ENCODE results near the gene SMIM31. TPM values are rescaled to one million over a fixed set of nuclear protein-coding genes. Genes with fewer than 3 reads are reported as not detected.

The SMIM31 gene
- total RNA-seq, 1 experiment from 2014 or later: not detected

DNA sequence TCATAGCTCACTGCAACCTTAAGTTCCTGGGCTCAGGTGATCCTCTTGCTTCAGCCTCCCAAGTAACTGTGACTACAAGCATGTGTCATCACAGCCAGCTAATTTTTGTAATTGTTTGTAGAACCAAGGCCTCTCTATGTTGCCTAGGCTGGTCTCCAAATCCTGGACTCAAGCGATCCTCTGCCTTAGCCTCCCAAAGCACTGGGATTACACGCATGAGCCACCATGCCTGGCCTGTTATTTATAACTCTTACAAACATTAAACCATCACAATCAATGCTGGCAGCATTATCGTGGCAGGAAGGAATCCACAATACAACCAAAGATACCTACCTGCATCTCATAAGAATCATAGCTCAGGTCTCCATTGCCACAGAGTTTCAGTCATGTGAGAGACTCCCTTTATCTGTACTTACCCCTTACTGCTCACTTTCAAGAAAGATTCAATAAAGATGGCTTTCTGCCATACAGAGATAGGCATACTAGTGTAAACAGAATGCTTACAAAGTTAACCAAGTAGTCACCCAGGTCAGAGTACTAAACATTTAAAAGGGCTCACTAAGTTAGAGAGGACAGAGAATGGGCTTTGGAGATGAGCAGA is 48.5 kb downstream of the SMIM31 start (continued):
- TF ChIP-seq CTCF (IDR thresholded peaks at IDR 0.05 in 2 of 3, conservative IDR thresholded peaks at IDR 0.05 in 1 of 3; ENCODE audit: borderline replicate concordance in 1 of 3, insufficient read depth in 1 of 3, low read depth in 2 of 3, low read length in 2 of 3) (no peak), SIN3A (IDR thresholded peaks at IDR 0.05; ENCODE audit: low read depth) (no peak), ZFX (IDR thresholded peaks at IDR 0.05) (no peak), CBX3 (IDR thresholded peaks at IDR 0.05; ENCODE audit: low read depth) (no peak), POLR2A (IDR thresholded peaks at IDR 0.05; ENCODE audit: borderline replicate concordance, extremely low read depth, insufficient read depth, insufficient read length) (no peak), SP1 (IDR thresholded peaks at IDR 0.05; ENCODE audit: low read depth) (no peak)
- TF ChIP-seq, protein P1, sequence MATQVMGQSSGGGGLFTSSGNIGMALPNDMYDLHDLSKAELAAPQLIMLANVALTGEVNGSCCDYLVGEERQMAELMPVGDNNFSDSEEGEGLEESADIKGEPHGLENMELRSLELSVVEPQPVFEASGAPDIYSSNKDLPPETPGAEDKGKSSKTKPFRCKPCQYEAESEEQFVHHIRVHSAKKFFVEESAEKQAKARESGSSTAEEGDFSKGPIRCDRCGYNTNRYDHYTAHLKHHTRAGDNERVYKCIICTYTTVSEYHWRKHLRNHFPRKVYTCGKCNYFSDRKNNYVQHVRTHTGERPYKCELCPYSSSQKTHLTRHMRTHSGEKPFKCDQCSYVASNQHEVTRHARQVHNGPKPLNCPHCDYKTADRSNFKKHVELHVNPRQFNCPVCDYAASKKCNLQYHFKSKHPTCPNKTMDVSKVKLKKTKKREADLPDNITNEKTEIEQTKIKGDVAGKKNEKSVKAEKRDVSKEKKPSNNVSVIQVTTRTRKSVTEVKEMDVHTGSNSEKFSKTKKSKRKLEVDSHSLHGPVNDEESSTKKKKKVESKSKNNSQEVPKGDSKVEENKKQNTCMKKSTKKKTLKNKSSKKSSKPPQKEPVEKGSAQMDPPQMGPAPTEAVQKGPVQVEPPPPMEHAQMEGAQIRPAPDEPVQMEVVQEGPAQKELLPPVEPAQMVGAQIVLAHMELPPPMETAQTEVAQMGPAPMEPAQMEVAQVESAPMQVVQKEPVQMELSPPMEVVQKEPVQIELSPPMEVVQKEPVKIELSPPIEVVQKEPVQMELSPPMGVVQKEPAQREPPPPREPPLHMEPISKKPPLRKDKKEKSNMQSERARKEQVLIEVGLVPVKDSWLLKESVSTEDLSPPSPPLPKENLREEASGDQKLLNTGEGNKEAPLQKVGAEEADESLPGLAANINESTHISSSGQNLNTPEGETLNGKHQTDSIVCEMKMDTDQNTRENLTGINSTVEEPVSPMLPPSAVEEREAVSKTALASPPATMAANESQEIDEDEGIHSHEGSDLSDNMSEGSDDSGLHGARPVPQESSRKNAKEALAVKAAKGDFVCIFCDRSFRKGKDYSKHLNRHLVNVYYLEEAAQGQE (IDR thresholded peaks at IDR 0.05; ENCODE audit: low read depth): no peak

DNA sequence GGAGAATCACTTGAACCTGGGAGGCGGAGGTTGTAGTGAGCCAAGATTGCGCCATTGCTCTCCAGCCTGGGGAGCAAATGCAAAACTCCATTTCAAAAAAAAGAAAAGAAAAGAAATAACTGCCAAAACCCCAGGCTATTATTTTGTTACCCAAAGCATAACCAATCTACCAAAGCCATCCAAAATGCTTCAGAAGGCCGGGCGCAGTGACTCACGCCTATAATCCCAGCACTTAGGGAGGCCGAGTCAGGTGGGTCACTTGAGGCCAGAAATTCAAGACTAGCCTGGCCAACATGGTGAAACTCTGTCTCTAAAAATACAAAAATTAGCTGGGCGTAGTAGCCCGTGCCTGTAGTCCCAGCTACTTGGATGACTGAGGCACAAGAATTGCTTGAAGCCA is 49.8 kb downstream of the SMIM31 start:
- Histone ChIP-seq H3K27me3 (ENCODE audit: insufficient read depth, low read length) (no peaks in the 10 kb centered on the region), H3K36me3 (ENCODE audit: control insufficient read depth in 1 of 2, insufficient read depth in 2 of 2, low read length in 2 of 2) (no peaks in the 10 kb centered on the region), H3K4me3 (replicated peaks in 1 of 2; ENCODE audit: low read depth in 1 of 2, low read length in 2 of 2) (no peak overlapping the region), H3K27ac (ENCODE audit: low read depth, low read length) (no peak overlapping the region), H3K9me3 (ENCODE audit: control insufficient read depth in 1 of 2, insufficient read depth in 1 of 2, low read depth in 1 of 2, low read length in 2 of 2) (no peaks in the 10 kb centered on the region), H3K9me2 (ENCODE audit: insufficient read depth) (no peaks in the 10 kb centered on the region), H3K9ac (ENCODE audit: low read length) (no peak overlapping the region), H3K4me2 (ENCODE audit: low read length) (no peak overlapping the region), H3K4me1 (ENCODE audit: control insufficient read depth in 1 of 2, insufficient read depth in 2 of 2, low read length in 2 of 2) (no peaks in the 10 kb centered on the region), H4K20me1 (ENCODE audit: insufficient read depth) (no peaks in the 10 kb centered on the region), H3K79me2 (ENCODE audit: insufficient read depth, low read length) (no peaks in the 10 kb centered on the region), H2AFZ (ENCODE audit: low read depth, low read length, poor library complexity, severe bottlenecking) (no peak overlapping the region)
- POLR2A ChIA-PET: no interaction called here
- CTCF ChIA-PET: no interaction called here
- RAD21 ChIA-PET (ENCODE audit: low non-redundant PET in 1 of 2, low total read pairs in 2 of 2, uncharacterized antibody in 2 of 2, unreplicated experiment in 2 of 2): no interaction called here
- no TSS peak for BruUV-seq (replicated peaks)
- DNase-seq (ENCODE audit: low read depth, low spot score) (no peak), ATAC-seq (no peak)
- TF ChIP-seq CEBPB (IDR thresholded peaks at IDR 0.05; ENCODE audit: low read depth): no peak
- TF ChIP-seq EGR1 (IDR thresholded peaks at IDR 0.05; ENCODE audit: low read depth): no peak
- TF ChIP-seq ZNF274 (IDR thresholded peaks at IDR 0.05; ENCODE audit: low read depth, low read length): no peak
- TF ChIP-seq FOSL1 (IDR thresholded peaks at IDR 0.05; ENCODE audit: low read depth): no peak
- TF ChIP-seq ELF1 (IDR thresholded peaks at IDR 0.05; ENCODE audit: borderline replicate concordance, low read depth): no peak
- no peak for TF ChIP-seq SIN3A (IDR thresholded peaks at IDR 0.05; ENCODE audit: low read depth)
- intact Hi-C loops (cut with micrococcal nuclease): no loop called here

Data from HCT116 (cell line).